NCI-H526 treated with DMSO at 0.1 percent for 48 hours (cell line): Measurements from ENCODE around the gene TEX101.
"Not testable (repeated sequence)": the region's sequence is repeated elsewhere in the genome, so short reads cannot be mapped to it uniquely, and the experiment has no call there.

Experiments
- DNase-seq: peaks from one replicate; lab custom pipeline; 2025; lab: John Stamatoyannopoulos, UW

TEX101 gene

GRCh38 chr19:43414554-43414953 lies at the start of gene TEX101:
TSS of gene TEX101 (plus strand) at chr19:43414890. CDS start at chr19:43415920, 1,030 bp downstream.
- no peak for DNase-seq

- not testable (repeated sequence) for DNase-seq
Observed at GRCh38 chr19:43365677-43366076, 49.0 kb upstream of the TEX101 start.

- no peak for DNase-seq
Observed at GRCh38 chr19:43367822-43368221, 46.9 kb upstream of the TEX101 start.

- DNase-seq = not testable (repeated sequence)
Observed at GRCh38 chr19:43368897-43369296, 45.8 kb upstream of the TEX101 start.

- DNase-seq = no peak
Observed at GRCh38 chr19:43371909-43372308, 42.8 kb upstream of the TEX101 start.

- no peak for DNase-seq
Observed at GRCh38 chr19:43372462-43372861, 42.2 kb upstream of the TEX101 start.

- DNase-seq = not testable (repeated sequence)
Observed at GRCh38 chr19:43377624-43378023, 37.1 kb upstream of the TEX101 start.

- DNase-seq = no peak
Observed at GRCh38 chr19:43380008-43380407, 34.7 kb upstream of the TEX101 start.

- DNase-seq = no peak
Observed at GRCh38 chr19:43380771-43381386, 33.8 kb upstream of the TEX101 start.

- not testable (repeated sequence) for DNase-seq
Observed at GRCh38 chr19:43382586-43383216, 32.0 kb upstream of the TEX101 start.

- not testable (repeated sequence) for DNase-seq
Observed at GRCh38 chr19:43383254-43383653, 31.4 kb upstream of the TEX101 start.

- DNase-seq = not testable (repeated sequence)
Observed at GRCh38 chr19:43383759-43384158, 30.9 kb upstream of the TEX101 start.

- peak; percentile 99 for DNase-seq
Observed at GRCh38 chr19:43390903-43391551, 23.7 kb upstream of the TEX101 start.

GRCh38 chr19:43391552-43391935 lies 23.1 kb upstream of the TEX101 start:
- peak; percentile 47 for DNase-seq

- not testable (repeated sequence) for DNase-seq
Observed at GRCh38 chr19:43393501-43393900, 21.2 kb upstream of the TEX101 start.

- peak; percentile 17 for DNase-seq
Observed at GRCh38 chr19:43395561-43395960, 19.1 kb upstream of the TEX101 start.

- no peak for DNase-seq
Observed at GRCh38 chr19:43406297-43406696, 8.4 kb upstream of the TEX101 start.

GRCh38 chr19:43407416-43408005 lies 7.2 kb upstream of the TEX101 start:
- DNase-seq = no peak

- DNase-seq = no peak
Observed at GRCh38 chr19:43408043-43408442, 6.6 kb upstream of the TEX101 start.

GRCh38 chr19:43409415-43409814 lies 5.3 kb upstream of the TEX101 start:
- no peak for DNase-seq

- DNase-seq = no peak
Observed at GRCh38 chr19:43412441-43412840, 2.2 kb upstream of the TEX101 start.

- no peak for DNase-seq
Observed at GRCh38 chr19:43416951-43417623, 2.4 kb downstream of the TEX101 start.
